ENCODE data around the gene PACS1.

The PACS1 gene

GRCh38 chr11:66291706-66292542, 221.9 kb downstream of the PACS1 start, which contains the start of gene TMEM151A:
TSS of gene TMEM151A (plus strand) at chr11:66291894. CDS start at chr11:66292014, 120 bp downstream.
- DNase-seq: no peak

DNA sequence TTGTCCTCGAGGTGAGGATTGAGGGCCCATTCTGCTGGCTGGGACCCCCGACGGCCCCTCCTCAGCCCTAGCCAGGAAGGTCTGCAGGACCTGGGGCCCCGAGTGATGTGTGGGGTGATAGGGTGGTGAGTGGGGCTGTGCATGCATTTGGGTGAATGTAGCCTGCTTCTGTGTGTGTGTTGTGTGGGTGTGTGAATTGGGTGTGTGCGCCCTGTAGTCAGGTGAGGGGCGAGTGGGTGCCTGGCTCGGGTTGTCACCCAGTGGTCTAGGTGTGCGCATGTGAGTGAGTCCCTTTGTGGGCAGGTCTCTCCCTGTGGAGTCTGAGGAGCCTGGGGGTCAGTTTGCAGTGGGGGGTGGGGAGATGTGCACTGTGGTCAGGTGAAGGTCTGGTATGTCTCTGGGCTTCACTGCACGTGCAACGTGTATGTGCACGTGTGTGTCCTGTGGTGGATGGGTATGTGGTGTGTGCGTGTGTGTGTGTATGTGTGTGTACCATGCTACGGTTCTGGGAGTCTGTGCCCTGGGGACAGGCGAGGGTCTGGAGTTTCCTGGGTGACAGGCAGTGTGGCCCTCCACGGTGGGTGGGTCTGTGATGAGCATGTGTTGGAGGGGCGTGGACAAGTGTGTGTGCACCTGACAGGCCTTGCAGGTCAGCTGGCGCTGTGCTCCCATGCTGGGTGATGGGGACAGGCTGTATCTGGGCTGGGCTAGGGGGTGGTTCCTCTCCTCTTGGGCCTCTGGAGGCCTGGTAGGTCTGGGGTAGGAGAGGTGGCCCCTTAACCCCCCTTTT, 222.7 kb downstream of the PACS1 start:
- DNase-seq: no peak

DNA sequence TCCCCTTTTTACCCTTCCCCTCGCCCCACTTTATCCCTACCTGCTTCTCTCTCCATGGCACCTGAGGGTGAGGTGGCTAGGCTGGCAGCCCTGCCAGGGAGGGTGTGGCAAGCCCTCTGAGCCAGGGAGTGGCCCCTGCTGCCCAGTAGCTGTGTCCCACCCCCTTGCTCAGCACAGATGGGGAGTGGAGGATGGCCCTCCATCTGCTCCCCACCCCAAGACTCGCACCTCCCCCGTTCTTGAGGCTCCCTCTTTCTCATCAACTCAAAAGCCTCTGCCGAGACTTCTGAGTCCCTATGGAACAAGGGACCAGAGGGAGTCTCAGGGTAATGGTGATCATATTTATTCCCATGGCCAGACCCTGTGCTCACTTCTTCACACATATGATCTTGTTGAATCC, 223.3 kb downstream of the PACS1 start:
- DNase-seq: no peak

- no peak for DNase-seq
Measured at GRCh38 chr11:66293777-66294625, 223.9 kb downstream of the PACS1 start.
